ENCODE data around the gene PLP2.

- TF ChIP-seq CTCF (conservative IDR thresholded peaks at IDR 0.05; ENCODE audit: low read depth, low read length) (no peak), EZH2 (IDR thresholded peaks at IDR 0.05; ENCODE audit: low read length, unreplicated experiment) (no peak)
These were observed 16.3 kb upstream of the PLP2 start for GRCh38 chrX:49155243-49155899.
